SH-SY5Y (cell line): ENCODE data around the gene HEXD.

Experiments
- GATA2 ChIP-seq: IDR thresholded peaks from 2 replicates; pipeline ENCODE4 v1.6.1; 2011; ENCODE audit warnings: mild to moderate bottlenecking, low read depth, low read length
- GATA3 ChIP-seq: IDR thresholded peaks from 2 replicates; pipeline ENCODE4 v1.6.1; 2011; ENCODE audit warnings: low read depth, mild to moderate bottlenecking, low read length, moderate library complexity

- TF ChIP-seq GATA2, result no peak
- no peak for TF ChIP-seq GATA3
Observed at GRCh38 chr17:82479602-82480001, 61.5 kb downstream of the HEXD start.
